ENCODE data around the gene ERC2.

Gene ERC2

GRCh38 chr3:56411166-56411565, 57.1 kb downstream of the ERC2 start:
- no peak for TF ChIP-seq POLR2AphosphoS5 (IDR thresholded peaks at IDR 0.05; ENCODE audit: low read depth, low read length)
- no peak for TF ChIP-seq SPI1 (IDR thresholded peaks at IDR 0.05; ENCODE audit: low read depth, low read length)
- no peak for TF ChIP-seq PAX5 (IDR thresholded peaks at IDR 0.05; ENCODE audit: insufficient read depth, low read length, severe bottlenecking)
- TF ChIP-seq TAF1 (IDR thresholded peaks at IDR 0.05; ENCODE audit: low read depth, low read length) = no peak
- TF ChIP-seq POLR2A (IDR thresholded peaks at IDR 0.05; ENCODE audit: low read depth, low read length) = no peak
- TF ChIP-seq POU2F2 (IDR thresholded peaks at IDR 0.05; ENCODE audit: low read depth, low read length) = no peak
- no peak for FAIRE-seq
- no peak for DNase-seq (ENCODE audit: insufficient read length, low spot score)

GRCh38 chr3:56410576-56410975, 57.7 kb downstream of the ERC2 start:
- FAIRE-seq = no peak

GRCh38 chr3:56409790-56410189, 58.5 kb downstream of the ERC2 start:
- DNase-seq (ENCODE audit: insufficient read length, low spot score) (no peak), FAIRE-seq (no peak)
- no peak for TF ChIP-seq POU2F2 (IDR thresholded peaks at IDR 0.05; ENCODE audit: low read depth, low read length)
- no peak for TF ChIP-seq TAF1 (IDR thresholded peaks at IDR 0.05; ENCODE audit: low read depth, low read length)
- no peak for TF ChIP-seq POLR2AphosphoS5 (IDR thresholded peaks at IDR 0.05; ENCODE audit: low read depth, low read length)

More at GRCh38 chr3:56410576-56410975, 57.7 kb downstream of the ERC2 start:
- DNase-seq (ENCODE audit: insufficient read length, low spot score) = no peak
- TF ChIP-seq POU2F2 (IDR thresholded peaks at IDR 0.05; ENCODE audit: low read depth, low read length) = no peak
- TF ChIP-seq SPI1 (IDR thresholded peaks at IDR 0.05; ENCODE audit: low read depth, low read length) = no peak
- no peak for TF ChIP-seq PAX5 (IDR thresholded peaks at IDR 0.05; ENCODE audit: insufficient read depth, low read length, severe bottlenecking)
- no peak for TF ChIP-seq POLR2AphosphoS5 (IDR thresholded peaks at IDR 0.05; ENCODE audit: low read depth, low read length)
- no peak for TF ChIP-seq POLR2A (IDR thresholded peaks at IDR 0.05; ENCODE audit: low read depth, low read length)
- no peak for TF ChIP-seq TAF1 (IDR thresholded peaks at IDR 0.05; ENCODE audit: low read depth, low read length)

- no peak for DNase-seq (ENCODE audit: insufficient read length, low spot score)
- no peak for FAIRE-seq
- TF ChIP-seq PAX5 (IDR thresholded peaks at IDR 0.05; ENCODE audit: insufficient read depth, low read length, severe bottlenecking) (no peak), POLR2AphosphoS5 (IDR thresholded peaks at IDR 0.05; ENCODE audit: low read depth, low read length) (no peak), POLR2A (IDR thresholded peaks at IDR 0.05; ENCODE audit: low read depth, low read length) (no peak), TAF1 (IDR thresholded peaks at IDR 0.05; ENCODE audit: low read depth, low read length) (no peak), SPI1 (IDR thresholded peaks at IDR 0.05; ENCODE audit: low read depth, low read length) (no peak), POU2F2 (IDR thresholded peaks at IDR 0.05; ENCODE audit: low read depth, low read length) (no peak)
These were observed 59.5 kb downstream of the ERC2 start for GRCh38 chr3:56408761-56409196.

GRCh38 chr3:56406826-56407515, 61.3 kb downstream of the ERC2 start:
- FAIRE-seq (no peak), DNase-seq (ENCODE audit: insufficient read length, low spot score) (no peak)
- no peak for TF ChIP-seq SPI1 (IDR thresholded peaks at IDR 0.05; ENCODE audit: low read depth, low read length)
- TF ChIP-seq POU2F2 (IDR thresholded peaks at IDR 0.05; ENCODE audit: low read depth, low read length) = no peak
- TF ChIP-seq POLR2AphosphoS5 (IDR thresholded peaks at IDR 0.05; ENCODE audit: low read depth, low read length) = no peak
- no peak for TF ChIP-seq POLR2A (IDR thresholded peaks at IDR 0.05; ENCODE audit: low read depth, low read length)
- TF ChIP-seq TAF1 (IDR thresholded peaks at IDR 0.05; ENCODE audit: low read depth, low read length) = no peak
- TF ChIP-seq PAX5 (IDR thresholded peaks at IDR 0.05; ENCODE audit: insufficient read depth, low read length, severe bottlenecking) = no peak

- FAIRE-seq (no peak), DNase-seq (ENCODE audit: insufficient read length, low spot score) (no peak)
- TF ChIP-seq POU2F2 (IDR thresholded peaks at IDR 0.05; ENCODE audit: low read depth, low read length) = no peak
- TF ChIP-seq PAX5 (IDR thresholded peaks at IDR 0.05; ENCODE audit: insufficient read depth, low read length, severe bottlenecking) = no peak
- no peak for TF ChIP-seq POLR2AphosphoS5 (IDR thresholded peaks at IDR 0.05; ENCODE audit: low read depth, low read length)
- TF ChIP-seq TAF1 (IDR thresholded peaks at IDR 0.05; ENCODE audit: low read depth, low read length) = no peak
- TF ChIP-seq POLR2A (IDR thresholded peaks at IDR 0.05; ENCODE audit: low read depth, low read length) = no peak
- no peak for TF ChIP-seq SPI1 (IDR thresholded peaks at IDR 0.05; ENCODE audit: low read depth, low read length)
These were observed 63.4 kb downstream of the ERC2 start for GRCh38 chr3:56404884-56405283.

GRCh38 chr3:56398659-56399058, 69.6 kb downstream of the ERC2 start:
- no peak for TF ChIP-seq PAX5 (IDR thresholded peaks at IDR 0.05; ENCODE audit: insufficient read depth, low read length, severe bottlenecking)
- TF ChIP-seq POLR2AphosphoS5 (IDR thresholded peaks at IDR 0.05; ENCODE audit: low read depth, low read length) = no peak
- no peak for TF ChIP-seq TAF1 (IDR thresholded peaks at IDR 0.05; ENCODE audit: low read depth, low read length)
- TF ChIP-seq POLR2A (IDR thresholded peaks at IDR 0.05; ENCODE audit: low read depth, low read length) = no peak
- no peak for TF ChIP-seq POU2F2 (IDR thresholded peaks at IDR 0.05; ENCODE audit: low read depth, low read length)
- no peak for TF ChIP-seq SPI1 (IDR thresholded peaks at IDR 0.05; ENCODE audit: low read depth, low read length)
- no peak for FAIRE-seq
- no peak for DNase-seq (ENCODE audit: insufficient read length, low spot score)

GRCh38 chr3:56397798-56398197, 70.5 kb downstream of the ERC2 start:
- DNase-seq (ENCODE audit: insufficient read length, low spot score) (no peak), FAIRE-seq (no peak)
- no peak for TF ChIP-seq POU2F2 (IDR thresholded peaks at IDR 0.05; ENCODE audit: low read depth, low read length)
- no peak for TF ChIP-seq POLR2A (IDR thresholded peaks at IDR 0.05; ENCODE audit: low read depth, low read length)
- TF ChIP-seq TAF1 (IDR thresholded peaks at IDR 0.05; ENCODE audit: low read depth, low read length) = no peak
- no peak for TF ChIP-seq SPI1 (IDR thresholded peaks at IDR 0.05; ENCODE audit: low read depth, low read length)
- no peak for TF ChIP-seq POLR2AphosphoS5 (IDR thresholded peaks at IDR 0.05; ENCODE audit: low read depth, low read length)

- no peak for DNase-seq (ENCODE audit: insufficient read length, low spot score)
- TF ChIP-seq POU2F2 (IDR thresholded peaks at IDR 0.05; ENCODE audit: low read depth, low read length) (no peak), POLR2AphosphoS5 (IDR thresholded peaks at IDR 0.05; ENCODE audit: low read depth, low read length) (no peak), TAF1 (IDR thresholded peaks at IDR 0.05; ENCODE audit: low read depth, low read length) (no peak), POLR2A (IDR thresholded peaks at IDR 0.05; ENCODE audit: low read depth, low read length) (no peak), PAX5 (IDR thresholded peaks at IDR 0.05; ENCODE audit: insufficient read depth, low read length, severe bottlenecking) (no peak), SPI1 (IDR thresholded peaks at IDR 0.05; ENCODE audit: low read depth, low read length) (no peak)
- no peak for FAIRE-seq
These were observed 79.0 kb downstream of the ERC2 start for GRCh38 chr3:56389183-56389830.
